Liver (tissue), 9 donors: ENCODE results near the gene CDC42SE2. TPM values are rescaled to one million over a fixed set of nuclear protein-coding genes. Genes with fewer than 3 reads are reported as not detected.

Source experiments
- DNase-seq: peaks from one replicate; pipeline ENCODE4 v3.0.0-alpha.2; 2017; ENCODE audit warnings: low spot score
- H3K27ac ChIP-seq, 2 donors: one replicate each; pipeline ENCODE4 v1.7.0; 2013; ENCODE audit warnings: inconsistent platforms in 2 of 2, low read length in 2 of 2, control low read depth in 1 of 2, low read depth in 1 of 2, mild to moderate bottlenecking in 1 of 2
- H3K27me3 ChIP-seq, 4 donors: one replicate each; pipeline versions ENCODE4 v1.6.1 to v1.7.0; 2013; ENCODE audit warnings: low read length in 3 of 4, inconsistent platforms in 1 of 4, mild to moderate bottlenecking in 1 of 4, moderate library complexity in 1 of 4; ENCODE audit not compliant: control insufficient read depth in 4 of 4, insufficient read depth in 4 of 4
- H3K36me3 ChIP-seq, 4 donors: one replicate each; pipeline versions ENCODE4 v1.6.1 to v1.7.0; 2013; ENCODE audit warnings: low read length in 3 of 4, mild to moderate bottlenecking in 3 of 4, low read depth in 1 of 4, moderate library complexity in 1 of 4; ENCODE audit not compliant: control insufficient read depth in 4 of 4, insufficient read depth in 3 of 4
- H3K4me1 ChIP-seq, 4 donors: one replicate each; pipeline versions ENCODE4 v1.6.1 to v1.7.0; 2013; ENCODE audit warnings: low read length in 3 of 4, mild to moderate bottlenecking in 3 of 4, moderate library complexity in 1 of 4; ENCODE audit not compliant: control insufficient read depth in 4 of 4, insufficient read depth in 4 of 4
- H3K4me3 ChIP-seq, 3 donors: one replicate each; pipeline versions ENCODE4 v1.6.1 to v1.7.0; 2013; ENCODE audit warnings: low read length in 3 of 3, control low read depth in 1 of 3, low read depth in 1 of 3, mild to moderate bottlenecking in 1 of 3
- H3K9ac ChIP-seq, 2 donors: one replicate each; pipeline ENCODE4 v1.7.0; 2013; ENCODE audit warnings: low read length in 2 of 2, mild to moderate bottlenecking in 2 of 2, moderate library complexity in 2 of 2, control low read depth in 1 of 2, low read depth in 1 of 2
- H3K9me3 ChIP-seq, 4 donors: one replicate each; pipeline versions ENCODE4 v1.6.1 to v1.7.0; 2013; ENCODE audit warnings: low read length in 3 of 4; ENCODE audit not compliant: control insufficient read depth in 4 of 4
- ATF3 ChIP-seq: IDR thresholded peaks from 2 replicates; pipeline ENCODE4 v1.6.1; 2016; ENCODE audit warnings: antibody characterized with exemption
- CTCF ChIP-seq: fragments of 150-350 bp; IDR thresholded peaks from 2 replicates; pipeline ENCODE4 v1.5.1; 2017; ENCODE audit warnings: improper control_type of control experiment, low read depth, low read length; ENCODE audit not compliant: missing input control
- EGR1 ChIP-seq, 2 donors: IDR thresholded peaks; 2 replicates each; pipeline ENCODE4 v1.6.1; 2016 to 2018; ENCODE audit warnings: antibody characterized with exemption in 2 of 2, low read depth in 2 of 2
- FOXA1 ChIP-seq: IDR thresholded peaks from 2 replicates; pipeline ENCODE4 v1.6.1; 2016; ENCODE audit warnings: antibody characterized with exemption
- FOXA2 ChIP-seq: IDR thresholded peaks from 2 replicates; pipeline ENCODE4 v1.6.1; 2016; ENCODE audit warnings: antibody characterized with exemption
- GABPA ChIP-seq, 2 donors: IDR thresholded peaks in 1 of 2; conservative IDR thresholded peaks in 1 of 2; 2 replicates each; pipeline ENCODE4 v1.6.1; 2016; ENCODE audit warnings: antibody characterized with exemption in 2 of 2, mild to moderate bottlenecking in 1 of 2, moderate library complexity in 1 of 2
- HNF4A ChIP-seq, 2 donors: conservative IDR thresholded peaks; 2 replicates each; pipeline ENCODE4 v1.6.1; 2016; ENCODE audit warnings: antibody characterized with exemption in 2 of 2, mild to moderate bottlenecking in 2 of 2
- HNF4G ChIP-seq: IDR thresholded peaks from 2 replicates; pipeline ENCODE4 v1.6.1; 2016; ENCODE audit warnings: antibody characterized with exemption
- JUND ChIP-seq, 2 donors: IDR thresholded peaks; 2 replicates each; pipeline ENCODE4 v1.6.1; 2016; ENCODE audit warnings: antibody characterized with exemption in 2 of 2
- MAX ChIP-seq: IDR thresholded peaks from 2 replicates; pipeline ENCODE4 v1.6.1; 2016; ENCODE audit warnings: antibody characterized with exemption
- NR2F2 ChIP-seq: IDR thresholded peaks from 2 replicates; pipeline ENCODE4 v1.6.1; 2016; ENCODE audit warnings: antibody characterized with exemption
- REST ChIP-seq: IDR thresholded peaks from 2 replicates; pipeline ENCODE4 v1.6.1; 2016; ENCODE audit warnings: antibody characterized with exemption, mild to moderate bottlenecking
- RXRA ChIP-seq, 2 donors: IDR thresholded peaks; 2 replicates each; pipeline ENCODE4 v1.6.1; 2017 to 2018; ENCODE audit warnings: antibody characterized with exemption in 2 of 2, mild to moderate bottlenecking in 1 of 2
- SP1 ChIP-seq: IDR thresholded peaks from 2 replicates; pipeline ENCODE4 v1.6.1; 2018; ENCODE audit warnings: antibody characterized with exemption, mild to moderate bottlenecking
- TAF1 ChIP-seq: conservative IDR thresholded peaks from 2 replicates; pipeline ENCODE4 v1.6.1; 2016; ENCODE audit warnings: antibody characterized with exemption, mild to moderate bottlenecking
- YY1 ChIP-seq: IDR thresholded peaks from 2 replicates; pipeline ENCODE4 v1.6.1; 2016; ENCODE audit warnings: antibody characterized with exemption, mild to moderate bottlenecking
- ZBTB33 ChIP-seq: IDR thresholded peaks from 2 replicates; pipeline ENCODE4 v1.6.1; 2016; ENCODE audit warnings: antibody characterized with exemption
- WGBS: extraction: QIAGEN DNeasy Blood & Tissue Kit; methylation state at CpG from one replicate; pipeline ENCODE4 v1.1.7; 2013; 5-methylcytosine and 5-hydroxymethylcytosine counted together
- polyA plus RNA-seq, 2 donors: library from polyadenylated mRNA; stranded (reverse) in 1 of 2; unstranded in 1 of 2; fragments of 200-250 nt in 1 of 2; fragments of >200 nt in 1 of 2; fragmentation: Nextera tagmentation in 1 of 2; extraction: Ambion mirVana in 1 of 2; gene quantifications; one replicate each; pipeline versions ENCODE4 v1.2.1 to v1.2.3, GENCODE V29; 2013 to 2015
- total RNA-seq, 2 donors: library from RNA; depleted of rRNA; stranded (reverse); fragments of >200 nt; gene quantifications; one replicate each; pipeline ENCODE4 v1.2.3, GENCODE V29; 2014
- donor health status: healthy.
- donor health status: healthy.
- donor health status: healthy.
- donor health status: healthy.
- donor health status: healthy.

CDC42SE2 gene
- total and polyA plus RNA-seq, 4 donors: 7.8 to 31.7 (median 17.0) TPM

- Histone ChIP-seq H3K4me1 (peaks cover 0 to 2% (median 0%) of the 10 kb centered on the region in 4 donors), H3K27me3 (no peaks in the 10 kb centered on the region), H3K4me3 (no peak overlapping the region), H3K9ac (no peak overlapping the region), H3K9me3 (no peaks in the 10 kb centered on the region), H3K27ac (no peak overlapping the region), H3K36me3 (no peaks in the 10 kb centered on the region)
- 96% methylated on average over 3 of the region's 3 CpGs for WGBS
- no peak for DNase-seq
- TF ChIP-seq TAF1 (no peak), MAX (no peak), CTCF (no peak), YY1 (no peak), FOXA1 (no peak), NR2F2 (no peak), SP1 (no peak), RXRA (IDR thresholded peaks at IDR 0.05) (no peak), GABPA (IDR thresholded peaks at IDR 0.05 in 1 of 2, conservative IDR thresholded peaks at IDR 0.05 in 1 of 2) (no peak), ATF3 (no peak), HNF4G (no peak), FOXA2 (no peak), REST (no peak), JUND (IDR thresholded peaks at IDR 0.05) (no peak), HNF4A (conservative IDR thresholded peaks at IDR 0.05) (no peak)
Measured at GRCh38 chr5:131299465-131299864, 35.6 kb downstream of the CDC42SE2 start.

GRCh38 chr5:131302506-131302905 is 38.7 kb downstream of the CDC42SE2 start:
- WGBS: 79% methylated on average over 6 of the region's 6 CpGs
- H3K4me1 ChIP-seq: peaks cover 0 to 2% (median 0%) of the 10 kb centered on the region in 4 donors
- H3K27me3 ChIP-seq: no peaks in the 10 kb centered on the region
- H3K4me3 ChIP-seq: no peak overlapping the region
- no peak for DNase-seq
- no peak overlapping the region for H3K27ac ChIP-seq
- H3K36me3 ChIP-seq: no peaks in the 10 kb centered on the region
- no peaks in the 10 kb centered on the region for H3K9me3 ChIP-seq
- H3K9ac ChIP-seq: no peak overlapping the region
- TF ChIP-seq ZBTB33 (no peak), JUND (IDR thresholded peaks at IDR 0.05) (no peak), EGR1 (IDR thresholded peaks at IDR 0.05; ENCODE audit: low read depth in 2 of 2) (no peak), GABPA (IDR thresholded peaks at IDR 0.05 in 1 of 2, conservative IDR thresholded peaks at IDR 0.05 in 1 of 2) (no peak), FOXA2 (no peak), RXRA (IDR thresholded peaks at IDR 0.05) (no peak), HNF4G (no peak), YY1 (no peak), CTCF (no peak)
